Omental fat pad (tissue), 4 donors: Measurements from ENCODE around the gene CD81. TPM values are rescaled to one million over a fixed set of nuclear protein-coding genes. Genes with fewer than 3 reads are reported as not detected.
A peak's percentile ranks its signal among the peaks of the same experiment; 100 is the strongest.

Source experiments
- ATAC-seq: fragments of 150-250 bp; one replicate; pipeline ENCODE4 v1.9.1; 2016; ENCODE audit warnings: mild to moderate bottlenecking, moderate library complexity; ENCODE audit not compliant: low FRiP score
- DNase-seq: peaks from one replicate; pipeline ENCODE4 v3.0.0-alpha.2; 2019; ENCODE audit warnings: low spot score
- CTCF ChIP-seq, 3 donors: fragments of 450-650 bp; IDR thresholded peaks; one replicate each; pipeline ENCODE4 v1.5.1; 2016 to 2017; ENCODE audit warnings: antibody characterized with exemption in 3 of 3, mild to moderate bottlenecking in 3 of 3, moderate library complexity in 2 of 3
- total RNA-seq, 4 donors: library from RNA; depleted of rRNA; stranded (reverse); fragments of >200 nt; gene quantifications; one replicate each; pipeline ENCODE4 v1.1.0, GENCODE V29; 2016

The CD81 gene
- total RNA-seq, 4 donors from 2014 or later = 540 to 765 (median 577) TPM

- TF ChIP-seq CTCF (IDR thresholded peaks at IDR 0.05) = no peak
- DNase-seq (no peak), ATAC-seq (no peak)
Observed at GRCh38 chr11:2382936-2383851, 6.1 kb downstream of the CD81 start.

- peak; percentile 17 for ATAC-seq
- no peak for DNase-seq
- TF ChIP-seq CTCF (IDR thresholded peaks at IDR 0.05) = no peak
Observed at GRCh38 chr11:2383852-2384804, 7.0 kb downstream of the CD81 start.

- DNase-seq (no peak), ATAC-seq (no peak)
- TF ChIP-seq CTCF (IDR thresholded peaks at IDR 0.05) = no peak
Observed at GRCh38 chr11:2385156-2386151, 8.3 kb downstream of the CD81 start.

DNA sequence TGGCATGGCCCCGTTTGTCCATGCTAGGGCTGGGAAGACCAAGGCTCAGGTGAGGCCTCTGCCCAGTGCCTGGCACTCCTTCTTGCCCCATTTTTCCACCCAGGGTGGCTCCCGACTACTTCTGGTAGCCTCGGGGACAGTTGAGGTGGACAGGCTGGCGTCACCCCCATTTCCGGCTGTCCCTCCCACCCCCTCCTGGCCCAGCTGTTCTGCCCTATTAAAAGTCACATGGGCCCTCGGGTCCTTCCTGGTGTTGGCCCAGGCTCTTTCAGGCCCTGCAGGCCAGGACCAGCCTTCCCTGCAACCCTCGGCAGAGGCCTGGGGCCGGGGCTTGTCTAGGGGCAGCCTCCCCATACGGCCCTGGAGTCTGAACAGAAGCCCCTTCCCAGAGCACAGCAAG is 9.5 kb downstream of the CD81 start:
- TF ChIP-seq CTCF (IDR thresholded peaks at IDR 0.05) = no peak
- DNase-seq = no peak
- ATAC-seq = no peak

DNA sequence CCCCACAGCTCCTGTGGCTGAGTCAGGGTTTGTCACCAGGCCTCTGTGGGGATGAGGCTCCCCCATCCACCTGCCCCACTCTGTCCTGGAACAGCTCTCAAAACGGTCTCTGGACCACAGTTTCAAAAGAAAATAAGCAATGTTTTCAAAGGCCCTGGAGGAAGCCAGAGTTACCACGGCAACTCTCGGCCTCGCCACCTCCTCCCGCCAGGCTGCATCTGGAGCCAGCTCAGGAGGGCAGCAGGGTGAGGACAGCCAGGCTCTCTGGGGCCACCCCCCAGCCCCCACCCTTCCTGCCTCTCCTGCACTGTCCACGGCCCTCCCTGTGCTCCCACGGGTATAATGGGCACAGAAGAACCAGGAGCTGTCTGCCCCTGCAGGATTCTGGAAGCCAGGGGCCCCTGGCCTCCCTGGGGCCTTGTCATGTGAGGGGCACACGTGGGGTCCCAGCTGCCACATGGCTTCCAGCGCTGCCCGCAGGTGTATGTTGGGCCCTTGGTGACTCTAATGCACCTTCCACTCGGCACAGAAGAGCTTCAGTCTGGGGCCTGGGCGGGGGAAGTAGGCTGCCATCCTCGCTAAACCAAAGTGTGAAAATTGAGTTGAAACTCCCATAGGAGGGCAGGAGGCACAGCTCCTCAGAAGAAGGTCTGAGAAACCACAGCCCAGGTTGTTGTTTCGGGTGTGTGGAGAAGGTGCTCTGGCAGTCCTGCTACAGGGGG is 10.3 kb downstream of the CD81 start:
- ATAC-seq (no peak), DNase-seq (no peak)
- TF ChIP-seq CTCF (IDR thresholded peaks at IDR 0.05) = no peak
